NCI-H510A treated with DMSO at 0.1 percent for 48 hours (cell line): ENCODE data around the gene BAX.

Experiments used
- DNase-seq: peaks from one replicate; lab custom pipeline; 2025; lab: John Stamatoyannopoulos, UW

BAX gene

GRCh38 chr19:48962029-48962848 is 7.6 kb downstream of the BAX start:
- no peak for DNase-seq

- no peak for DNase-seq
These were observed 8.1 kb downstream of the BAX start for GRCh38 chr19:48962849-48963165.

GRCh38 chr19:48963371-48964204 is 8.9 kb downstream of the BAX start:
- no peak for DNase-seq

GRCh38 chr19:48964205-48965039 is 9.7 kb downstream of the BAX start:
- DNase-seq = no peak

GRCh38 chr19:48965040-48965805 is 10.5 kb downstream of the BAX start, which contains the start of gene FTL:
Gene FTL (plus strand): TSS chr19:48965309. CDS start chr19:48965508, 199 bp downstream.
- DNase-seq = peak; percentile 87

GRCh38 chr19:48965806-48966540 is 11.3 kb downstream of the BAX start:
- peak; percentile 75 for DNase-seq

- DNase-seq = no peak
These were observed 12.1 kb downstream of the BAX start for GRCh38 chr19:48966541-48967345.

- DNase-seq = no peak
These were observed 12.9 kb downstream of the BAX start for GRCh38 chr19:48967346-48968178.

- DNase-seq = no peak
These were observed 13.5 kb downstream of the BAX start for GRCh38 chr19:48968179-48968661.

- no peak for DNase-seq
These were observed 14.1 kb downstream of the BAX start for GRCh38 chr19:48968813-48969218.

- DNase-seq = no peak
These were observed 14.8 kb downstream of the BAX start for GRCh38 chr19:48969276-48970138.

- DNase-seq = no peak
These were observed 15.6 kb downstream of the BAX start for GRCh38 chr19:48970139-48970766.

- peak; percentile 69 for DNase-seq
These were observed 16.3 kb downstream of the BAX start for GRCh38 chr19:48970923-48971395.

- DNase-seq = no peak
These were observed 21.5 kb downstream of the BAX start for GRCh38 chr19:48975947-48976847.

GRCh38 chr19:48977061-48977460 is 22.4 kb downstream of the BAX start:
- no peak for DNase-seq

- no peak for DNase-seq
These were observed 27.6 kb downstream of the BAX start for GRCh38 chr19:48982280-48982679.
